GM19438 (cell line): ENCODE measurements around the gene ASF1A.
"Not testable (repeated sequence)": the region's sequence is repeated elsewhere in the genome, so short reads cannot be mapped to it uniquely, and the experiment has no call there.

ENCODE experiments used
- ATAC-seq: cut with Tn5 transposase; IDR thresholded peaks from one replicate; pipeline ENCODE4 v1.9.1; 2021; ENCODE audit warnings: low read depth; ENCODE audit not compliant: unreplicated experiment

Gene ASF1A

GRCh38 chr6:118893807-118894424, at the start of gene ASF1A:
TSS of gene ASF1A (plus strand) at chr6:118894152. CDS start at chr6:118894414, 262 bp downstream.
- peak; percentile 76 for ATAC-seq

- ATAC-seq, result no peak
Observed at GRCh38 chr6:118844915-118845314, 49.0 kb upstream of the ASF1A start.

- ATAC-seq, result no peak
Observed at GRCh38 chr6:118853408-118853807, 40.5 kb upstream of the ASF1A start.

DNA sequence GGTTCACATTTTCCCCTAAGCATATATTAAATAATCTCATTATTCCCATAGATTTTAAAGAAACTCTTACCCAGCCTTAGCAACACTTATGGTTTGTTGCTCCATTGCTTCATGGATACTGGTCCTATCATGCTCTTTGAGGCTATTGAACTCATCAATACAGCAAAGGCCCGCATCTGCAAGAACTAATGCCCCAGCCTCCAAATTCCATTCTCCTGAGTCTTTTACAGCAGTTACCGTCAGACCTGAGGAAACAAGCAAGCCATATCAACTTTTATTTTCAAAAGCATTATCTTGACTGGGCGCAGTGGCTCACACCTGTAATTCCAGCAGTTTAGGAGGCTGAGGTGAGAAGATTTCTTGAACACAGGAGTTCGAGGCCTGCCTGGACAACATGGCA, 37.7 kb upstream of the ASF1A start:
- no peak for ATAC-seq

DNA sequence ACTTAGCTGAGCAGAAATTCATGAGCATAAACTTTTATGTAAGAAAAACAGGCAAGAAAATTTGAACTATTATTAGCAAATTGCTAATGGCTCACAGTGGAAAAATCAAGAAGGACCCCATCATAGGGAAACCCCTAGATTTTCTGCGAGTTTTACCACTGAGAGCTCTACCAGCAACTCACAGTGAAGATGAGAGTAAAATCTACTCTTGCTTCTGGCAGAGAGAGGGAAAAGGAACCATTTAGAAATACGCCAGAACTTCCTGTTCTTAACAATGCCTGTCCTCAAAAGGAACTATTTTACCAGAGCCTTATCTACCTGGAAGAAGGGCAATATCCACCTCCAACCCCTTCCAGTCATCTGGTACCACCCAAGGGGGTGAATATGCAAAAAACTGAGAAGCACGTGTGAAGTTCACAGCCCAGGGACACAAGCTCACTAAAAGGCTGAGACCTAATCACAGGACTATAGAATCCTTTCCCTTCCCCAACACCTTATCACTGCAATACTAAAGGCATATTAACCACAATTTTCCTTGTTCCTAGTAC, 34.4 kb upstream of the ASF1A start:
- no peak for ATAC-seq

DNA sequence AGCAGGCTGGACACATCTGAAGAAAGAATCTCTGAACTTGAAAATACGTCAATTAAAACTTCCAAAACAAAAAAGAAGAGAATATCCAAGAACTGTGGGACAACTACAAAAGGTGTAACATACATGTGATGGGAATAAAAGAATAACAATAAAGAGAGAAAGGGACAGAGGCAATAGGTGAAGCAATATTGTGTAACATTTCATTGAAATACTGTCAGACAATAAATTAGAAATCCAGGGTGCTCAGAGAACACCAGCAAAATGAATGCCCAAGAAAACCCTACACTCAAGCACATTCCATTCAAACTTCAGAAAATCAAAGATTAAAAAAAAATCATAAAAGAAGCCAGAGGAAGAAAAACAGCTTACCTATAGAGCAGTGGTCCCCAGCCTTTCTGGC, 33.6 kb upstream of the ASF1A start:
- ATAC-seq, result no peak

GRCh38 chr6:118860880-118861279, 33.1 kb upstream of the ASF1A start:
- ATAC-seq, result no peak

GRCh38 chr6:118862443-118862842, 31.5 kb upstream of the ASF1A start:
- no peak for ATAC-seq

DNA sequence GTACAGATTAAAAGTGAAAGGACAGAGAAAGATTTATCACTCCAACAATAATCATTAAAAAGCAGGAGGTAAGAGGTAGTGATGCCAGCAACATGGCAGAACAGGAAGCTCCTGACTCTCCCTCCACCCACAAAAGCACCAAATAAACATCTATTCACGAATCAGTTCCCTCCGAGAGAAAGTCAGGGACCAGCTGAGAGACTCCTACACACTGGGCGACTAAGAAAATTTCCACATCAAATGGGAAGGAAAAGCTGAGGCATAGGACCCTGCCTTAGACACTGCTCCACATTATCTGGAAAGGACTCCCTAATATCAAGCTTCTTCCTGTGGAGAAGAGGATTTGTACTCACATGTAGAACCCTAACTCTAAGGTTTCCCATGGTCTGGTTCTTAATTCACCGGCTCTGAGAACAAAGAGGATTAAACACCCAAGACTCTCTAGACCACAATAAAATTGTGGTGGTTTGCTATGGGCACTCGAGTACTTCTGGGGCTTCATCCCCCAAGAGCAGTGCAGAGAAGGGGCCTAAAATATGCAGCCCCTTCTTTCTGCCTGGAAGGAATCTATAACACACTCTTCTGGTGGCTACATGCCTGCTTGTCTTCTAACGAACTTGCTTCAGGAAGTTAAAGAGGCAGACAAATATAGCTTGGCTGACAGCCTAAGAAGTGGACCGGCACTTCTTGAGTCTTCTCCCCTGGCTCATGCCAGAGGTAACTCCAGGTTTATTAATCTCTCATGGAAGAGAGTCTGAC, 29.4 kb upstream of the ASF1A start:
- no peak for ATAC-seq

- no peak for ATAC-seq
Observed at GRCh38 chr6:118865100-118865391, 28.9 kb upstream of the ASF1A start.

GRCh38 chr6:118867181-118867580, 26.8 kb upstream of the ASF1A start:
- ATAC-seq, result no peak

- ATAC-seq, result not testable (repeated sequence)
Observed at GRCh38 chr6:118868901-118869300, 25.1 kb upstream of the ASF1A start.

DNA sequence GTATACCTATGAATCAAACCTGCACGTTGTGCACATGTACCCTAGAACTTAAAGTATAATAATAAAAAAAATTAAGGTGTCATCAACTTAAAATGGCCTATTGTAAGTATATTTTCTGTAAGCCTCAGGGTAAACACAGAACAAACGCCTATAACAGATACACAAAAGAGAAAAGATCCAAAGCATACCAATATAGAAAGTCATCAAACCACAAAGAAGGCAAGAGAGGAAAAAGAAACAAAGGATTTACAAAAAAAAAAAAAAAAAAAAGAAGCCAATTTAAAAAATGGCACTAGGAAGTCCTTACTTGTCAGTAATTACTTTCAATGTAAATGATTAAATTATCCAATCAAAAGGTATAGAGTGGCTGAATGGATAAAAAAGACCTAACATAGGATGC, 24.6 kb upstream of the ASF1A start:
- no peak for ATAC-seq

DNA sequence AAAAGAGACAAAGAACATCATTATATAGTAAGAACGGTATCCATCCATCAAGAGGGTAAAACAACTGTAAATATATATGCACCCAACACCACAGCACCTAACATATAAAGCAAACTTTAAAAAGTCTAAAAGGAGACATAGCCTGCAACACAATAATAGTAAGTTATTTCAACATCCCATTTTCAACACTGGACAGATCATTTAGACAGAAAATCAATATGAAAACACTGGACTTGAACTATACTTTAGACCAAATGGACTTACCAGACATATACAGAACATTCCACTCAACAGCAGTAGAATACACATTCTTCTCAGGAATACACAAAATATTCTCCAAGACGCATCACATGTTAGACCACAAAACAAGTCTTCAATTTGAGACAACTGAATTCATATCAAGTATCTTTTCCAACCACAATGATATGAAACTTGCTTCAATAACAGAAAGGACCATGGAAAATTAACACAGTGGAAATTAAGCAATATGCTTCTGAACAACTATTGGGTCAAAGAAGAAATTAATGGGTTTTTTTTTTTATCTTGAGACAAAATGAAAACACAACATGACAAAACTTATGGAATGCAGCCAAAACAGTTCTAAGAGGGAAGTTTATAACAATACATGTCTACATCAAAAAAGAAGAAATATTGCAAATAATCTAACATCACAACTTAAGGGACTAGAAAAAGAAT, 23.9 kb upstream of the ASF1A start:
- no peak for ATAC-seq

DNA sequence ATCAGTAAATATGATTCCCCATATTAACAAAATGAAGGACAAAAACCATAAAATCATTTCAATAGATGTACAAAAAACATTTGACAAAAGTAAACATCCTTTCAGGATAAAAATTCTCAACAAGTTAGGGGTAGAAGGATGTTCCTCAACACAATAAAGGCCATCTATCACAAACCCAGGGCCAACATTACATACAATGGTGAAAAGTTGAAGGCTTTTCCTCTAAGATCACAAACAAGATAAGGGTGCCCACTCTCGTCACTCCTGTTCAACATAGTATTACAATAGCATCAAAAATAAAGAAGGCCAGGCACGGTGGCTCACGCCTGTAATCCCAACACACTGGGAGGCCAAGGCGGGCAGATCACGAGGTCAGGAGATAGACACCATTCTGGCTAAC, 22.6 kb upstream of the ASF1A start:
- no peak for ATAC-seq

DNA sequence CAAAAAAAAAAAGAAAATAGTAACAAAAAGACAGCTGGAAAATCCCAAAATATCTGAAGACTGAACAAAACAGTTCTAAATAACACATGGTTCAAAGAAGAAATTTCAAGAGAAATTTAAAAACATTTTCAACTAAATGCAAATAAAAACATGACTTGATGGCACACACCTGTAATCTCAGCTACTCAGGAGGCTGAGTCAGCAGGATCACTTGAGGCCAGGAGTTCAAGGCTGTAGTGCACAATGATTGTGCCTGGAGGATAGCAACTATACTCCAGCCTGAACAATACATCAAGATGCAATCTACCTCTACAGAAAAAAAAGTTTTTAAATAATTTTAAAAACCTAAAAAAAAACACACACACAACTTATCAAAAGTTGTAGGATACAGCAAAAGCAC, 21.6 kb upstream of the ASF1A start:
- ATAC-seq, result no peak

DNA sequence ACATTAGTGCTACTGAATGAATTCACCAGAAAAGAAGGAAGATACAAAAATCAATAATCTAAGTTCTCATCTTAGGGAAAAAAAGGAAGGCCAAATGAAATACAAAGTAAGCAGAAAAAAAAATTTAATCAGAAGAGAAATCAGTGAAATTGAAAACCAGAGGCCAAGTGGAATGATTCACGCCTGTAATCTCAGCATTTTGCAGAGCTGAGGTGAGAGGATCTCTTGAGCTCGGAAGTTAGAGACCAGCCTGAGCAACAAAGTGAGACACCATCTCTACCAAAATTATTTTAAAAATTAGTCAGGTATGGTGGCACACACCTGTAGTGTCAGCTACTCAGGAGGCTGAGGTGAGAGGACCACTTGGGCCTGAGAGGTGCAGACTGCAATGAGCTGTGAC, 21.2 kb upstream of the ASF1A start:
- ATAC-seq, result no peak

- ATAC-seq, result no peak
Observed at GRCh38 chr6:118873239-118873638, 20.7 kb upstream of the ASF1A start.

DNA sequence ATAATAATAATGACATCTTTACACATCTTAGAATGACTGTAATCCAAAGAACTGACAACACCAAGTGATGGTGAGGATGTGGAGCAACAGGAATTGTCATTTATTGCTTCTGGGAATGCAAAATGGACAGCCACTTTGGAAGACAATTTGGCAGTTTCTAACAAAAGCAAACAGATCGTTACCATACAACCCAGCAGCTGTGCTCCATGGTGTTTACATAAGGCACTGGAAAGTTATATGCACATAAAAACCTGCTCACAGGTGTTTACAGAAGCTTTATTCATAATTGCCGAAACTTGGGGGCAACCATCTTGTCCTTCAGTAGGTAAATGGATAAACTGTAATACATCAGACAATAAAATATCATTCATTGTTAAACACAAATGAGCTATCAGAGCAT, 18.3 kb upstream of the ASF1A start:
- no peak for ATAC-seq

GRCh38 chr6:118876198-118876597, 17.8 kb upstream of the ASF1A start:
- ATAC-seq, result no peak

DNA sequence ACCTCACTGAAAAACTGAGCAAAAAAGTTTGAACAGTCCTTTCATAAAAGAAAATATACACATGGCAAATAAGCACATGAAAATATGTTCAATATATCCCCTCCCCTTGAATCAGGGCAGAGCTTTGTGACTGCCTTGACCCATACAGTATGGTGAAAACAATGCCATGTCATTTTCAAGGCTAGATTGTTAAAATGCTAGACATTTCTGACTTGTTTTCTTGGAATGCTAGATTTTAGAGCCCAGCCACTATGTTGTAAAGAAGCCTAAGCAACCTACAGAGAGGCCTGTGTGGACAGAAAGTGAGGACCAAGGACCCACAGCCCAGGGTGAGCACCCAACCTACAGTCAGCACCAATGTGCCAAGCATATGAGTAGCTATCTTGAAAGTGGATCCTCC, 17.1 kb upstream of the ASF1A start:
- ATAC-seq, result no peak

GRCh38 chr6:118877806-118878205, 16.1 kb upstream of the ASF1A start:
- no peak for ATAC-seq
